Measurements from ENCODE around the gene VSTM2B.
"Not testable (repeated sequence)": the region's sequence is repeated elsewhere in the genome, so short reads cannot be mapped to it uniquely, and the experiment has no call there.

The VSTM2B gene

GRCh38 chr19:29525901-29526729 lies at the start of gene VSTM2B:
Gene VSTM2B (plus strand): TSS chr19:29525994. CDS start chr19:29526584, 590 bp downstream.
- no peak for DNase-seq (ENCODE audit: insufficient read length, low spot score)
- FAIRE-seq = no peak

- DNase-seq (ENCODE audit: insufficient read length, low spot score) = no peak
- no peak for FAIRE-seq
These were observed 49.3 kb upstream of the VSTM2B start for GRCh38 chr19:29476528-29476927.

DNA sequence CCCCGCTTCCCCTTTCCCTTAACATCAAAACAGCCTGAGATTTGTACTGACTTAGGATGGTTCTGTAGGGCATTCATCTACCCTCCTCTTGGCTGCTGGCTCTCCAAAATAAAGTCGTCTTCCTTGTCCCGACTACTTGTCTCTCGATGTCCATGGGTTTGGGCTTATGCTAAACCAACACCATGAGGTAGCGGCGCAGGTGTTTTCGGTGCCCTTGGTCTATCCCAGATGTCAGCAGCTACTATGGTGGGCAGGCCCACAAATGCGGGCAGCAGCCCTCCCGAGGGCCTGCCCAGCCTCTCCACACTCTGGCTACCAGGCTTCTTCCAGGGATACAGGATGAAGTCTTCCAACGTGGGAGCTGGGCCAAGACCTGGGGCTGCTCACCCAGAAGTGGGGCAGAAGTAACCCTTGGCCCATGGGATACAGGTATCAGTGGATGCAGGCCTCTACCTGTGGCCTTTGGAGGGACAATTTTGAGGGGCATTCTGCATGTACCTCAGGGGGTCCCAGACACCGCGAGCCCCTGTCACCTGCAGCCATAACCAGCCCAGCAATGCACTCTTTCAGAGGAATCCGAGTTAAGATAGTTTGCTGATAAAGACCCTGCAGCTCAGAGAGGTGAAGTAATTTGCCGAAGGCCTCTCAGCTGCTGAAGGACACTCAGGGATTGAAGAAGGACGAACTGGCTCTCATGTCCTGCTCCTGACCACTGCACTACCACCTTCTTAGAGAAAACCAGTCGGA lies 47.8 kb upstream of the VSTM2B start:
- no peak for FAIRE-seq
- DNase-seq (ENCODE audit: insufficient read length, low spot score) = no peak

GRCh38 chr19:29478578-29479565 lies 46.9 kb upstream of the VSTM2B start:
- no peak for FAIRE-seq

GRCh38 chr19:29479941-29480340 lies 45.9 kb upstream of the VSTM2B start:
- no peak for FAIRE-seq
- no peak for DNase-seq (ENCODE audit: insufficient read length, low spot score)

More at GRCh38 chr19:29478578-29479565, 46.9 kb upstream of the VSTM2B start:
- no peak for DNase-seq (ENCODE audit: insufficient read length, low spot score)

GRCh38 chr19:29480507-29480906 lies 45.3 kb upstream of the VSTM2B start:
- FAIRE-seq (no peak), DNase-seq (ENCODE audit: insufficient read length, low spot score) (no peak)

DNA sequence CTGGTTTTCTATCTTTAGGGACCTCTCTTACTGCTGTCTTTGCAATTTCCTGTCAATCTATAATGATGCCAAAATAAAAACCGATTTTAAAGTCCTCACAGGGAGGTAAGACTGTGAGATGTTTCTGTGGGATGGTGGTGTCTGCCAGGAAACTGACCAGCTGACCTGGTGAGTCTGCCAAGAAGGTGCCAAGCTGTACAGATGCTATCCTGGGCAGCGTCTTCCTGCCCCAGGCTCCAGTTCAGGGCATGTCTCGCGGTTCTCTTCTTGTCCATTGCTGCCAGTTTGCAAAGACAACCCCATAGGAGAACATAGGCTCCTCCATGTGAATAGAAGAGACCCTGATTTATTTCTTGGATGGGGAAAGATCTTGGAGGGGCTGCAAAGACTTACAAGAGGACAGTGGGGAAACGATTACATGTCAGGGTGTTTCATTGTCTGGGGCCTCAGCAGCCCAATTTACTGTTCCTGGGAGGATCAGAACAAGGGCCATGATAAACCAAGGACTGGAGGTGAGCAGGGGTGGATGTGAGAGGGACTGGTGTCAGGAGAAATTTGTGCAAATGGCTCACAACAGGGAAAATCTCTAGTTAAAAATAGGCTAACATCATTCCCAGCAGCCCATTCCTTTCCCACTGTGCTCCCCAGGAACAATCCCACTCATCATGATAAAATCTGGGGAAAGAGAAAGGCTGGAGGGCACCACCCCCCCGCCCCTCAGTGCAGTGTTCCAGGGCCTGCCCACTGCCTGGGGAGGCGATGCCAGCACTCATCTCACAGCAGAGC lies 42.7 kb upstream of the VSTM2B start:
- no peak for FAIRE-seq

DNA sequence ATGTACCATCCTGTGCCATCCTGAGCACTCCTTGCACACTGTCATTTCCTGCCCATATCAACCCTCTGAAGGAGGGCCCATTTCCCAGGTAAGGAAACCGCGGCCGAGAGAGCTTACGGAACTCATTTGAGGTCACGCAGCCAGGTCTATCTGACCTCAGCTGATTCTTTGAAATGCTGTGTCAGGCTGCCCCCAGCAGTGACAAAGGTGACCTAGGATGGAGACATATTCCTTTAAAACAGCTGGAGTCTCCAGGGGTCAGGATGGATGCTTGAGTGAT lies 42.2 kb upstream of the VSTM2B start:
- FAIRE-seq (no peak), DNase-seq (ENCODE audit: insufficient read length, low spot score) (no peak)

More for the DNA sequence above, 42.7 kb upstream of the VSTM2B start:
- DNase-seq (ENCODE audit: insufficient read length, low spot score) = no peak

DNA sequence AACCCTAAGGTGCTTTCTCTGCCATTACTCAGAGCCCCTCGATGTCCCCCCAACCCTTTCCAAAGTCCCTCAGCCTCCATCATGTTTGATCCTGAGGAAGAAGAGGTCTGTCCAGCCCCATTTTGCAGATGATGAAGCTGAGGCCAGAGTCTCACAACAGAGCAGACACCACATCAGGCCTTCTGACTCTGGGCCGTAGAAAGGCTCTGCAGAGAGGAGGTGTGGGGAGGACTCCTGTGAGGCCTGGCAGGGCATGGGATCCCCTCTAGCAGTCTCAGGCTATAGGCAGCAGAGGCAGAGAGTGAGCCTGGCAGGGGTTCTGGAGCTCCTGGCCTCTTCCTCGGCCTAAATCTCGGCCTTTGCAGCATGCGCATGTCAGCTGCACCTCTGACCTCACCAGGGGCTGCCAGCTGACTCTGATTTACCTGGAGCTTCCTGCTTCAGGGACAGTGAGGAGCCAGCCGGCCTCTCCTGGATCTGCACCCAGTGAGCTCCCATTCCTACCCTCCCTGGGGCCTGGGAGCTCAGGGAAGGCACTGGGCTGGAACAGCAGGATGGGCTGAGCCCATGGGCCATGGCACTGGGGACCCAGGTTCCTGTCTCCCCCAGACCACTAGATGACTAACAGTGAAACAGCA lies 41.7 kb upstream of the VSTM2B start:
- DNase-seq (ENCODE audit: insufficient read length, low spot score) (no peak), FAIRE-seq (no peak)

GRCh38 chr19:29484876-29485275 lies 40.9 kb upstream of the VSTM2B start:
- FAIRE-seq (no peak), DNase-seq (ENCODE audit: insufficient read length, low spot score) (no peak)

DNA sequence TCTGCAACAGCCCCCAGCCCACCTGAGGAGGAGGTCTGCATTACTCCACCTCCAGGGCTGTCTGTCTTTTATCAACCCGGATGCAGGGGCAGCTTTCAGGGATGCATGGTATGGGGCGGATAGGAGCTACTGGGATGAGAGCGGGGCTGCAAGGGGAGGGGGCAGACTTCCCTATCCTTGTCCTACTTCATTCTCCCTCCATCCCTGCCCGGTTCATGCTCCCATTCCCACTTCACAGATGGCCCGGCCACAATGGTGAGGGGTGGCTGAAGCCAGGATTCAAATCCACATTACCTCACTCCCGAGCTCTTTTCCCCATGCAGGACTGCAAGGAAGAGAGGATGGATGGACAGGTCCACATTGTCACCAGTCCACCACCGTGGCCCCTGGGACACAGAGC lies 40.5 kb upstream of the VSTM2B start:
- FAIRE-seq (no peak), DNase-seq (ENCODE audit: insufficient read length, low spot score) (no peak)

GRCh38 chr19:29486961-29487360 lies 38.8 kb upstream of the VSTM2B start:
- not testable (repeated sequence) for FAIRE-seq; DNase-seq (ENCODE audit: insufficient read length, low spot score)

- FAIRE-seq (no peak), DNase-seq (ENCODE audit: insufficient read length, low spot score) (no peak)
These were observed 38.4 kb upstream of the VSTM2B start for GRCh38 chr19:29487432-29487831.

- FAIRE-seq (no peak), DNase-seq (ENCODE audit: insufficient read length, low spot score) (no peak)
These were observed 37.5 kb upstream of the VSTM2B start for GRCh38 chr19:29488316-29488715.

GRCh38 chr19:29489172-29489951 lies 36.4 kb upstream of the VSTM2B start:
- DNase-seq (ENCODE audit: insufficient read length, low spot score) (no peak), FAIRE-seq (no peak)

DNA sequence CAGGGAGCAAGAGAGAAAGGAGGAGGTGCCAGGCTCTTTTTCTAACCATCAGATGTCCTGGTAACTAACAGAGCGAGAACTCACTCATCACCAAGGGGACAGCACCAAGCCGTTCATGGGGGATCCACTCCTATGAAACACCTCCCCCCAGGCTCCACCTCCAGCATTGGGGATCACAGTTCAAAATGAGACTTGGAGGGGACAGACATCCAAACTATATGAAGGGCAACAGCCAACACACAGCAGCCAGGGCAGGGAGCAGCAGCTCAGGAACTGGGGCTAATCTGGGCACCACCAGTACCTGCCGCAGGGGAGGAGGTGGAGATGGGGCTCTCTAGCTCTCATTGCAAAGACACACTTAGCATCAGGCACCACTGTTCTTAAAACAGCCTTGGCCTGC lies 34.3 kb upstream of the VSTM2B start:
- FAIRE-seq (no peak), DNase-seq (ENCODE audit: insufficient read length, low spot score) (no peak)

DNA sequence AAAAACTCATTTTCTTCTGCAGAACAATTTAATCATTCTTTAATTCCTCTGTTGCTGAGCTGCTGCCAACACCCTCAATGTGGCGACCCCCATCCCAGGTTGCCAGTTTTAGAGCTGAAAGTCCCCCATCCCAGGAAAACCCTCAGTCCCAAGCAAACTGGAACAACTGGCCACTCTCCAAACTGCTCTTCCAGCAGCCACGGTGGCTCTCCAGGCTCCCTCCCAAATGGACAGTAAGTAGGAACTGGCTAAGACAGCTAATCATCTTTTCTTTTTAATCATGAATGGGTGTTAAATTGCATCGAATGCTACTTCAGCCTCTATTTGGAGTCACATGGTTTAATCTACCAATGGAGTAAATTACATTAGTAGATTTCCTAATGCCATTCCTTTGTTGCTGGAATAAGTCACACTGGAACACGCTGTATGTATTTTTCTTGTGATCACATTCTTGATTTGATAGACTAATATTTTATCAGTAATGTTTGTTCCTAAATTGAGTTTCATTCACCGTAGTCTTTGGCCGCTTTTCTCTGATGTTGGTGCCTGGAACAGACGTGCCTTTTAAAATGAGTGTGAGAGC lies 33.7 kb upstream of the VSTM2B start:
- FAIRE-seq (no peak), DNase-seq (ENCODE audit: insufficient read length, low spot score) (no peak)

GRCh38 chr19:29492769-29493168 lies 33.0 kb upstream of the VSTM2B start:
- FAIRE-seq (no peak), DNase-seq (ENCODE audit: insufficient read length, low spot score) (no peak)

- DNase-seq (ENCODE audit: insufficient read length, low spot score) = no peak
These were observed 30.7 kb upstream of the VSTM2B start for GRCh38 chr19:29495091-29495490.

More at GRCh38 chr19:29495091-29495490, 30.7 kb upstream of the VSTM2B start:
- FAIRE-seq = no peak
